Left lung (tissue), 14 donors: ENCODE data around the gene CARNS1. TPM values are rescaled to one million over a fixed set of nuclear protein-coding genes. Genes with fewer than 3 reads are reported as not detected.
A peak's percentile ranks its signal among the peaks of the same experiment; 100 is the strongest.

Experiments used
- ATAC-seq: fragments of 200-7000 bp; cut with Tn5 transposase; one replicate; pipeline ENCODE4 v1.9.1; 2020; ENCODE audit warnings: moderate library complexity
- DNase-seq, 4 donors: peaks; one replicate each; pipeline ENCODE4 v3.0.0-alpha.2; 2013 to 2020
- H3K27ac ChIP-seq, 2 donors: fragments of 200-600 bp; sonication (generic) in 1 of 2; one replicate each; pipeline versions ENCODE4 v1.5.0 to v1.8.0; 2020 to 2021
- H3K27me3 ChIP-seq, 2 donors: fragments of 200-600 bp; sonication (generic) in 1 of 2; one replicate each; pipeline versions ENCODE4 v1.5.0 to v1.8.0; 2020 to 2021
- H3K36me3 ChIP-seq, 2 donors: fragments of 200-600 bp; sonication (generic) in 1 of 2; one replicate each; pipeline versions ENCODE4 v1.5.0 to v1.8.0; 2020 to 2021
- H3K4me1 ChIP-seq, 2 donors: fragments of 200-600 bp; one replicate each; pipeline ENCODE4 v1.8.0; 2021
- H3K4me3 ChIP-seq, 2 donors: fragments of 200-600 bp; sonication (generic) in 1 of 2; one replicate each; pipeline versions ENCODE4 v1.5.0 to v1.8.0; 2020 to 2021; ENCODE audit warnings: mild to moderate bottlenecking in 1 of 2
- H3K9me3 ChIP-seq, 2 donors: fragments of 200-600 bp; sonication (generic) in 1 of 2; one replicate each; pipeline versions ENCODE4 v1.5.0 to v1.8.0; 2020 to 2021
- CTCF ChIP-seq, 2 donors: fragments of 200-600 bp; sonication (generic) in 1 of 2; IDR thresholded peaks; one replicate each; pipeline versions ENCODE4 v1.5.0 to v1.8.0; 2021; ENCODE audit warnings: antibody characterized with exemption in 2 of 2
- intact Hi-C, 2 donors: fragments of 100-400 bp; cut with DNase I; formaldehyde crosslinking; loops; one replicate each; pipeline versions ENCODE4 v1.11.2 to v1.14.2; 2022
- long read RNA-seq, 12 donors: library from polyadenylated mRNA in 2 of 12; unstranded in 2 of 12; transcript quantifications; one replicate each; pipeline ENCODE4 v2.0.0 and lab custom pipeline, GENCODE V29; 2019 to 2026
- polyA plus RNA-seq, 6 donors: library from polyadenylated mRNA; unstranded; fragments of 120-200 nt; gene quantifications; one replicate each; pipeline ENCODE4 v1.2.1, GENCODE V29; 2013; ENCODE audit not compliant: insufficient read length in 6 of 6
- total RNA-seq, 2 donors: library from RNA; stranded (reverse); fragmentation: NEBNext Ultra II Directional; extraction: Animal tissue kit (Norgen Biotek cat#: 25700); gene quantifications; one replicate each; pipeline ENCODE4 v1.2.1, GENCODE V29; 2021
- donor health status: DM: no; HTN: yes; CAD: no.
- donor health status: DM: no; HTN: no; CAD: no.

Gene CARNS1
- total RNA-seq (1 to 10 TPM in 1 of 2 donors, under 1 TPM in 1; 0.71 to 1.2 TPM), polyA plus RNA-seq (1 to 10 TPM; 2.9 to 5.6 (median 4.1) TPM)
- long read RNA-seq, donor 1, partial matches to known transcripts: 0 of 1 reads
- long read RNA-seq, donor 1, other reads (novel, unspliced or antisense): 0 of 1 reads
- long read RNA-seq, donor 2, partial matches to known transcripts: 0 of 1 reads
- long read RNA-seq, donor 2, other reads (novel, unspliced or antisense): 0 of 1 reads
- long read RNA-seq, donor 3: 0 reads
- long read RNA-seq, donor 4: 0 reads
- long read RNA-seq, donor 5: 0 reads
- long read RNA-seq, donor 6: 0 reads
- long read RNA-seq, donor 7: 0 reads
- long read RNA-seq, donor 8: 0 reads
- long read RNA-seq, donor 9: 0 reads
- long read RNA-seq, donor 10: 0 reads
- long read RNA-seq, donor 11, partial matches to known transcripts: 46 of 46 reads
- long read RNA-seq, donor 11, other reads (novel, unspliced or antisense): 0 of 46 reads
- long read RNA-seq, donor 12: 0 reads

- H3K4me3 ChIP-seq: no peak within 1 kb of the TSS
- peaks cover 16 to 51% of the 10 kb centered on the region in 2 donors for H3K4me1 ChIP-seq
- no peaks in the 10 kb centered on the region for H3K9me3 ChIP-seq
- no peaks in the 10 kb centered on the region for H3K36me3 ChIP-seq
- TF ChIP-seq CTCF (IDR thresholded peaks at IDR 0.05): no peak
- H3K27me3 ChIP-seq: peaks cover 0 to 40% of the 10 kb centered on the region in 2 donors
- DNase-seq (peak in 1 of 4 donors; percentile 80), ATAC-seq (peak; percentile 4)
- intact Hi-C loops: no loop called here
- no peak within 1 kb of the TSS for H3K27ac ChIP-seq
Observed at GRCh38 chr11:67415501-67416304, at the start of gene CARNS1. TSS of gene CARNS1 (plus strand) at chr11:67415678. CDS start at chr11:67416200, 522 bp downstream.

GRCh38 chr11:67365736-67366444, 49.6 kb upstream of the CARNS1 start:
- peaks cover 21 to 65% of the 10 kb centered on the region in 2 donors for H3K4me1 ChIP-seq

GRCh38 chr11:67366546-67366945, 48.9 kb upstream of the CARNS1 start:
- H3K36me3 ChIP-seq: peaks cover 0 to 19% of the 10 kb centered on the region in 2 donors
- H3K27ac ChIP-seq: peak overlapping the region; percentile 9 to 33
- H3K4me1 ChIP-seq: peaks cover 27 to 71% of the 10 kb centered on the region in 2 donors
- intact Hi-C loops: no loop called here
- no peak overlapping the region for H3K4me3 ChIP-seq
- no peaks in the 10 kb centered on the region for H3K27me3 ChIP-seq
- DNase-seq: peak in 1 of 4 donors; percentile 74
- H3K9me3 ChIP-seq: no peaks in the 10 kb centered on the region
- TF ChIP-seq CTCF (IDR thresholded peaks at IDR 0.05): no peak
- ATAC-seq: peak; percentile 12

More at GRCh38 chr11:67365736-67366444, 49.6 kb upstream of the CARNS1 start:
- ATAC-seq: no peak
- DNase-seq: no peak
- Histone ChIP-seq H3K9me3 (no peaks in the 10 kb centered on the region), H3K27me3 (no peaks in the 10 kb centered on the region), H3K27ac (peak overlapping the region in 1 of 2 donors; percentile 9), H3K36me3 (peaks cover 0 to 19% of the 10 kb centered on the region in 2 donors), H3K4me3 (no peak overlapping the region)
- intact Hi-C loops: no loop called here
- no peak for TF ChIP-seq CTCF (IDR thresholded peaks at IDR 0.05)

GRCh38 chr11:67366961-67367760, 48.3 kb upstream of the CARNS1 start:
- intact Hi-C loops: no loop called here
- DNase-seq (peak in 1 of 4 donors; percentile 67), ATAC-seq (no peak)
- H3K4me1 ChIP-seq: peaks cover 34 to 78% of the 10 kb centered on the region in 2 donors
- TF ChIP-seq CTCF (IDR thresholded peaks at IDR 0.05): no peak
- peaks cover 0 to 19% of the 10 kb centered on the region in 2 donors for H3K36me3 ChIP-seq
- H3K9me3 ChIP-seq: no peaks in the 10 kb centered on the region
- peak overlapping the region; percentile 9 to 33 for H3K27ac ChIP-seq
- H3K4me3 ChIP-seq: no peak overlapping the region
- no peaks in the 10 kb centered on the region for H3K27me3 ChIP-seq
